B cell (primary cell): ENCODE data around the gene PRUNE1. TPM values are rescaled to one million over a fixed set of nuclear protein-coding genes. Genes with fewer than 3 reads are reported as not detected.

Experiments
- ATAC-seq: fragments of 200-7000 bp; cut with Tn5 transposase; one replicate; pipeline ENCODE4 v1.10.0; 2021; ENCODE audit warnings: low read depth, mild to moderate bottlenecking, moderate number of reproducible peaks, moderate library complexity
- CTCF ChIA-PET: fragments of 350-600 bp; sonication (Branson Sonifier 250); formaldehyde crosslinking; loops from one replicate; lab custom pipeline; 2021; ENCODE audit warnings: antibody characterized with exemption, inconsistent platforms; lab: Charles Lee
- POLR2A ChIA-PET: fragments of 350-600 bp; sonication (Branson Sonifier 250); formaldehyde crosslinking; loops from one replicate; lab custom pipeline; 2021; ENCODE audit warnings: antibody characterized with exemption; lab: Charles Lee
- DNase-seq: peaks from one replicate; pipeline ENCODE4 v3.0.0; 2013
- H2AFZ ChIP-seq: 2 replicates; pipeline ENCODE4 v1.6.1; 2012; ENCODE audit warnings: mild to moderate bottlenecking, low read depth, low read length; ENCODE audit not compliant: insufficient read depth, poor library complexity, severe bottlenecking
- H3K27ac ChIP-seq, 2 donors: 1 replicate in 1 of 2; 2 replicates in 1 of 2; pipeline ENCODE4 v1.5.1; 2012 to 2013; ENCODE audit warnings: low read length in 2 of 2, mild to moderate bottlenecking in 2 of 2, moderate library complexity in 1 of 2
- H3K27me3 ChIP-seq, 4 experiments: fragments of 200-600 bp in 1 of 4; sonication (generic) in 1 of 4; replicated peaks in 1 of 4; 1 replicate in 2 of 4; 2 replicates in 2 of 4; pipeline versions ENCODE4 v1.6.1 to v1.7.0; 2013 to 2016; ENCODE audit warnings: low read length in 3 of 4, mild to moderate bottlenecking in 2 of 4, mixed read lengths in 1 of 4, moderate library complexity in 1 of 4; ENCODE audit not compliant: insufficient read depth in 4 of 4, control insufficient read depth in 3 of 4; ENCODE audit errors: control extremely low read depth in 1 of 4
- H3K36me3 ChIP-seq, 2 experiments: replicated peaks in 1 of 2; 1 replicate in 1 of 2; 2 replicates in 1 of 2; pipeline versions ENCODE4 v1.6.1 to v1.7.1; 2013; ENCODE audit warnings: low read length in 1 of 2; ENCODE audit not compliant: insufficient read depth in 2 of 2, control insufficient read depth in 1 of 2; ENCODE audit errors: control extremely low read depth in 1 of 2, extremely low read depth in 1 of 2
- H3K4me1 ChIP-seq, 2 donors: fragments of 200-600 bp in 1 of 2; sonication (generic) in 1 of 2; 1 replicate in 1 of 2; 2 replicates in 1 of 2; pipeline versions ENCODE4 v1.5.1 to v1.6.1; 2013 to 2017; ENCODE audit warnings: low read length in 2 of 2; ENCODE audit not compliant: control insufficient read depth in 2 of 2, insufficient read depth in 2 of 2
- H3K4me2 ChIP-seq: replicated peaks from 2 replicates; pipeline ENCODE3; 2012; ENCODE audit warnings: mild to moderate bottlenecking, low read depth, low read length; ENCODE audit not compliant: poor library complexity, severe bottlenecking
- H3K4me3 ChIP-seq, 5 experiments: fragments of 200-600 bp in 1 of 5; sonication (generic) in 1 of 5; 1 replicate in 3 of 5; 2 replicates in 2 of 5; pipeline versions ENCODE4 v1.5.1 to v1.7.0; 2011 to 2016; ENCODE audit warnings: low read length in 4 of 5, mild to moderate bottlenecking in 4 of 5, low read depth in 2 of 5, control low read depth in 1 of 5, moderate library complexity in 1 of 5; ENCODE audit not compliant: insufficient read depth in 1 of 5; ENCODE audit errors: control extremely low read depth in 1 of 5, extremely low read depth in 1 of 5
- H3K79me2 ChIP-seq: fragments of 200-600 bp; sonication (generic); one replicate; pipeline ENCODE4 v1.6.0; 2016; ENCODE audit warnings: low read length; ENCODE audit not compliant: control insufficient read depth, insufficient read depth
- H3K9ac ChIP-seq: fragments of 200-600 bp; sonication (generic); 2 replicates; pipeline ENCODE4 v1.6.1; 2017; ENCODE audit warnings: mild to moderate bottlenecking, low read length, moderate library complexity
- H3K9me3 ChIP-seq, 3 donors: one replicate each; pipeline versions ENCODE4 v1.6.1 to v1.7.1; 2013; ENCODE audit warnings: low read length in 2 of 3; ENCODE audit not compliant: control insufficient read depth in 2 of 3, insufficient read depth in 1 of 3; ENCODE audit errors: control extremely low read depth in 1 of 3
- H4K20me1 ChIP-seq: 2 replicates; pipeline ENCODE4 v1.6.0; 2012; ENCODE audit warnings: mild to moderate bottlenecking, low read length; ENCODE audit not compliant: insufficient read depth, control insufficient read depth, poor library complexity, severe bottlenecking
- H3K27ac Mint-ChIP-seq: one replicate; pipeline ENCODE4 v1.8.0; 2021; ENCODE audit warnings: mixed read lengths
- H3K27me3 Mint-ChIP-seq: one replicate; pipeline ENCODE4 v1.8.0; 2021; ENCODE audit warnings: mixed read lengths
- H3K4me1 Mint-ChIP-seq: one replicate; pipeline ENCODE4 v1.8.0; 2021; ENCODE audit warnings: mixed read lengths
- H3K4me3 Mint-ChIP-seq: one replicate; pipeline ENCODE4 v1.8.0; 2021; ENCODE audit warnings: mixed read lengths
- H3K9me3 Mint-ChIP-seq: one replicate; pipeline ENCODE4 v1.8.0; 2022; ENCODE audit warnings: mixed read lengths; ENCODE audit not compliant: insufficient read depth
- EZH2 ChIP-seq: IDR thresholded peaks from 2 replicates; pipeline ENCODE4 v1.6.1; 2012; ENCODE audit warnings: borderline replicate concordance, low read depth, mild to moderate bottlenecking, moderate library complexity, low read length; ENCODE audit not compliant: insufficient read depth, poor library complexity, severe bottlenecking
- WGBS: methylation state at CpG from one replicate; pipeline ENCODE4 v1.1.5; 2013; ENCODE audit warnings: missing lambda C conversion rate; ENCODE audit not compliant: insufficient coverage; 5-methylcytosine and 5-hydroxymethylcytosine counted together
- intact Hi-C: fragments of 100-400 bp; cut with micrococcal nuclease; formaldehyde crosslinking; loops from one replicate; pipeline ENCODE4 v1.10.0; 2022
- polyA plus RNA-seq: library from polyadenylated mRNA; depleted of rRNA; stranded (reverse); fragments of >200 nt; gene quantifications from 2 replicates; pipeline ENCODE4 v1.2.3, GENCODE V29; 2012
- total RNA-seq, 2 donors: library from RNA; stranded (reverse); fragments of 120-200 nt in 1 of 2; gene quantifications; 1 replicate in 1 of 2; 2 replicates in 1 of 2; pipeline versions ENCODE4 v1.2.3 to v1.2.4, GENCODE V29; 2013 to 2022
- TF ChIP-seq, protein P1 (sequence below): fragments of 200-600 bp; IDR thresholded peaks from one replicate; pipeline ENCODE4 v1.8.0; 2022; ENCODE audit warnings: antibody characterized with exemption, mild to moderate bottlenecking

PRUNE1 gene
- total and polyA plus RNA-seq, 2 donors (not counting 1 experiment from before 2014, with no cell fraction given), result 15.9 to 21.3 TPM

DNA sequence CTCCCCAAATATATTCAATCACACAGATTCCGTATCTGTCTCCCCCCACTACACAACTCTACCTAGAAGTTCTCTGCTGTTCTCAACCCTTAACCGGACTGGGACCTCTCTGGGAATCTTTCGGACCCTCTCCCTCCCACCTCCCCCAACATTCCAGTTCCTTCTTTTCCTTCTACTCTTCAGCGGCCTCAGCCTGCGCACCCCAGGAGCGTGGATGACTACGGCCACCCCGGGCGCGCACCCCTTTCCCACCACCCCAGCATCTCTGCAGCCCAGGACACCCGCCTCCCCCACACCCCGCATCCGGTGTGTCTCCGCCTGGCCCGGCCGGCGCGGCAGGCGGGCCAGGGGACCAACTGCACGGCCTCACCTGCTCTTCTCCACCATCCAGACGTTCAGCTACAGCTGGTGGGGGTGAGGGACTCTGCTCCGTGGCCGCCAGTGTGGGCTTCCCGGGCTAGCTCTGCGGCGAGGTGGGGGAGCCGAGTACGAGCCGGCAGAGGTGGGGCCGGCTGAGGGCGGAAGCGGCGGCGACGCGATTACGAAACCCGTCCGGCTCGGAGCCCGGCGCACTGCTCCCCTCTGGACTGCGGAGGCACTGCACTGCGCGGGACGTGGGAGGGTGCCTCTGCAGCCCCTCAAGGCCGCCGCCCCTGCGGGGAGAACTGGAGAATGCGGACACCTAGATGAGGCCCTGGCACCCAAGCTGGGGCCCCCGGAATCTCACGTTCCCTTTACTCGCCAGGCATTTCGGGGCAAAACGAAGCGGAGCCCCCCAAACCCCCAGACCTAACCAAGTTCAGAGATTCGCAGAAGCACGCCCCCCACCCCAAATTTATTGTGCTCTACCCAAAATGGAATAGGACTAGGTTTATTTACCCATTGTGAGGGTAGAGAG is 51.1 kb downstream of the PRUNE1 start, which contains the start of gene CDC42SE1:
Gene CDC42SE1 (minus strand): TSS at position 514 of the 898 bp plus-strand sequence. CDS start 3,892 bp downstream, outside the sequence.
- TF ChIP-seq, protein P1, sequence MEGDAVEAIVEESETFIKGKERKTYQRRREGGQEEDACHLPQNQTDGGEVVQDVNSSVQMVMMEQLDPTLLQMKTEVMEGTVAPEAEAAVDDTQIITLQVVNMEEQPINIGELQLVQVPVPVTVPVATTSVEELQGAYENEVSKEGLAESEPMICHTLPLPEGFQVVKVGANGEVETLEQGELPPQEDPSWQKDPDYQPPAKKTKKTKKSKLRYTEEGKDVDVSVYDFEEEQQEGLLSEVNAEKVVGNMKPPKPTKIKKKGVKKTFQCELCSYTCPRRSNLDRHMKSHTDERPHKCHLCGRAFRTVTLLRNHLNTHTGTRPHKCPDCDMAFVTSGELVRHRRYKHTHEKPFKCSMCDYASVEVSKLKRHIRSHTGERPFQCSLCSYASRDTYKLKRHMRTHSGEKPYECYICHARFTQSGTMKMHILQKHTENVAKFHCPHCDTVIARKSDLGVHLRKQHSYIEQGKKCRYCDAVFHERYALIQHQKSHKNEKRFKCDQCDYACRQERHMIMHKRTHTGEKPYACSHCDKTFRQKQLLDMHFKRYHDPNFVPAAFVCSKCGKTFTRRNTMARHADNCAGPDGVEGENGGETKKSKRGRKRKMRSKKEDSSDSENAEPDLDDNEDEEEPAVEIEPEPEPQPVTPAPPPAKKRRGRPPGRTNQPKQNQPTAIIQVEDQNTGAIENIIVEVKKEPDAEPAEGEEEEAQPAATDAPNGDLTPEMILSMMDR, result peak; percentile 85
- TF ChIP-seq EZH2, result no peak
- DNase-seq, result peak; percentile 92
- peaks cover 42 to 46% of the 10 kb centered on the region in 2 donors for H3K4me1 ChIP-seq
- H2AFZ ChIP-seq, result peak within 1 kb of the TSS; percentile 90
- H3K4me2 ChIP-seq, result peak within 1 kb of the TSS; percentile 97
- peaks cover 61% of the 10 kb centered on the region for H3K79me2 ChIP-seq
- peak within 1 kb of the TSS; percentile 94 for H3K27ac Mint-ChIP-seq
- H3K27me3 ChIP-seq, result no peaks in the 10 kb centered on the region
- H3K27me3 Mint-ChIP-seq, result no peaks in the 10 kb centered on the region
- peak; percentile 85 for ATAC-seq
- peaks cover 51% of the 10 kb centered on the region for H3K4me1 Mint-ChIP-seq
- intact Hi-C loops, result loop anchor here (1.0 to 5.0 kb wide), 9 partner anchors 12 to 497 kb away; partner anchors contain the start of genes ARNT, PRUNE1, TNFAIP8L2 and ZNF687
- CTCF ChIA-PET, result interaction anchor here (0.6 to 9.2 kb wide), 12 partner anchors 10 to 192 kb away, joined by 3 to 82 read pairs (median 6); partner anchors contain the start of genes C1orf56, GABPB2, MINDY1 and TNFAIP8L2
- no peaks in the 10 kb centered on the region for H3K9me3 Mint-ChIP-seq
- H3K36me3 ChIP-seq, result peaks cover 0 to 24% of the 10 kb centered on the region in 2 experiments
- peaks cover 13% of the 10 kb centered on the region for H4K20me1 ChIP-seq
- POLR2A ChIA-PET, result interaction anchor here (0.6 to 4.5 kb wide), 8 partner anchors 8 to 193 kb away, joined by 3 to 36 read pairs (median 4); partner anchors contain the start of genes C1orf56 and GABPB2
- under 1% methylated on average over 49 of the region's 58 CpGs for WGBS
- H3K4me3 Mint-ChIP-seq, result peak within 1 kb of the TSS; percentile 99
- H3K27ac ChIP-seq, result peak within 1 kb of the TSS; percentile 76 to 95
- peak within 1 kb of the TSS; percentile 87 to 99 (median 97) for H3K4me3 ChIP-seq
- peak within 1 kb of the TSS; percentile 91 for H3K9ac ChIP-seq
- no peaks in the 10 kb centered on the region for H3K9me3 ChIP-seq
